Endothelial cell of umbilical vein (primary cell): Measurements from ENCODE around the gene RIMBP2. TPM values are rescaled to one million over a fixed set of nuclear protein-coding genes. Genes with fewer than 3 reads are reported as not detected.

Source experiments
- BruUV-seq: library from RNA; stranded (reverse); fragments of 400-500 nt; replicated peaks from 2 replicates; lab custom pipeline; 2021; lab: Mats Ljungman, UMichigan
- CTCF ChIA-PET: fragments of 300-600, 350-600 bp; sonication (Branson Sonifier 250); formaldehyde crosslinking; loops from one replicate; lab custom pipeline; 2021; ENCODE audit warnings: antibody characterized with exemption, inconsistent platforms; lab: Charles Lee
- POLR2A ChIA-PET: fragments of 300-600, 350-600 bp; sonication (Branson Sonifier 250); formaldehyde crosslinking; loops from one replicate; lab custom pipeline; 2021; ENCODE audit warnings: antibody characterized with exemption, inconsistent platforms; lab: Charles Lee
- DNase-seq: peaks from one replicate; pipeline ENCODE4 v3.0.0-alpha.2; 2011; ENCODE audit warnings: low read depth, low spot score
- FAIRE-seq: peaks from 2 replicates; lab custom pipeline; 2011; peaks lifted over from hg19 to GRCh38; lab: Jason Lieb, UNC
- H2AFZ ChIP-seq: 2 replicates; pipeline ENCODE4 v1.6.0; 2012; ENCODE audit warnings: low read depth, low read length, control low read depth, inconsistent platforms
- H3K27ac ChIP-seq: 2 replicates; pipeline ENCODE4 v1.5.1; 2011; ENCODE audit warnings: low read depth, mild to moderate bottlenecking, control low read depth, low read length, moderate library complexity; ENCODE audit not compliant: insufficient read depth
- H3K27me3 ChIP-seq, 2 experiments: 2 replicates each; pipeline versions ENCODE4 v1.6.0 to v1.6.1; 2011; ENCODE audit warnings: low read length in 2 of 2, mixed read lengths in 1 of 2; ENCODE audit not compliant: control insufficient read depth in 2 of 2, insufficient read depth in 2 of 2
- H3K36me3 ChIP-seq, 2 experiments: 2 replicates in 1 of 2; 3 replicates in 1 of 2; pipeline ENCODE4 v1.5.1; 2011; ENCODE audit warnings: low read length in 2 of 2, mild to moderate bottlenecking in 1 of 2, moderate library complexity in 1 of 2; ENCODE audit not compliant: control insufficient read depth in 2 of 2, insufficient read depth in 2 of 2; ENCODE audit errors: extremely low read depth in 1 of 2
- H3K4me1 ChIP-seq: 3 replicates; pipeline ENCODE4 v1.5.1; 2011; ENCODE audit warnings: mild to moderate bottlenecking, low read length; ENCODE audit not compliant: control insufficient read depth, insufficient read depth; ENCODE audit errors: extremely low read depth
- H3K4me2 ChIP-seq: 2 replicates; pipeline ENCODE4 v1.6.1; 2011; ENCODE audit warnings: low read length, control low read depth, mixed read lengths; ENCODE audit not compliant: insufficient read depth
- H3K4me3 ChIP-seq, 3 experiments: fragments of 200-600 bp in 1 of 3; sonication (generic), shearing (Covaris generic) in 1 of 3; replicated peaks in 1 of 3; 2 replicates each; pipeline ENCODE4 v1.5.1; 2011 to 2016; ENCODE audit warnings: control low read depth in 3 of 3, low read length in 3 of 3, mild to moderate bottlenecking in 2 of 3, inconsistent platforms in 1 of 3, low read depth in 1 of 3, moderate library complexity in 1 of 3; ENCODE audit not compliant: insufficient read depth in 1 of 3
- H3K79me2 ChIP-seq: 2 replicates; pipeline ENCODE4 v1.6.0; 2012; ENCODE audit warnings: low read length, inconsistent platforms; ENCODE audit not compliant: control insufficient read depth, insufficient read depth
- H3K9ac ChIP-seq: replicated peaks from 2 replicates; pipeline ENCODE3; 2011; ENCODE audit warnings: low read length, control low read depth; ENCODE audit not compliant: insufficient read depth; ENCODE audit errors: extremely low read depth
- H3K9me1 ChIP-seq: replicated peaks from 3 replicates; pipeline ENCODE4 v1.6.0; 2011; ENCODE audit warnings: mild to moderate bottlenecking, low read length; ENCODE audit not compliant: control insufficient read depth, insufficient read depth; ENCODE audit errors: extremely low read depth
- H3K9me3 ChIP-seq: replicated peaks from 2 replicates; pipeline ENCODE4 v1.5.1; 2012; ENCODE audit warnings: low read length, inconsistent platforms; ENCODE audit not compliant: control insufficient read depth, insufficient read depth
- H4K20me1 ChIP-seq: replicated peaks from 2 replicates; pipeline ENCODE3; 2011; ENCODE audit warnings: mild to moderate bottlenecking, low read length; ENCODE audit not compliant: control insufficient read depth, insufficient read depth; ENCODE audit errors: extremely low read depth
- CTCF ChIP-seq, 2 donors: IDR thresholded peaks; 1 replicate in 1 of 2; 2 replicates in 1 of 2; pipeline ENCODE4 v1.5.1; 2011; ENCODE audit warnings: low read length in 2 of 2, mild to moderate bottlenecking in 2 of 2, moderate library complexity in 2 of 2, control low read depth in 1 of 2, inconsistent platforms in 1 of 2, low read depth in 1 of 2; ENCODE audit not compliant: insufficient read depth in 1 of 2; ENCODE audit errors: extremely low read depth in 1 of 2
- EZH2 ChIP-seq: IDR thresholded peaks from 2 replicates; pipeline ENCODE4 v1.6.1; 2012; ENCODE audit warnings: borderline replicate concordance, low read depth, mild to moderate bottlenecking, moderate library complexity, low read length, inconsistent platforms; ENCODE audit not compliant: severe bottlenecking
- FOS ChIP-seq: IDR thresholded peaks from 2 replicates; pipeline ENCODE4 v1.6.1; 2011; ENCODE audit warnings: mild to moderate bottlenecking, low read length, moderate library complexity, borderline replicate concordance; ENCODE audit not compliant: insufficient read depth
- GATA2 ChIP-seq: IDR thresholded peaks from 2 replicates; pipeline ENCODE4 v1.7.0; 2011; ENCODE audit warnings: low read depth, mild to moderate bottlenecking, moderate library complexity, mixed read lengths, low read length; ENCODE audit not compliant: insufficient read length, insufficient read depth
- JUN ChIP-seq: IDR thresholded peaks from 2 replicates; pipeline ENCODE4 v1.6.1; 2011; ENCODE audit warnings: borderline replicate concordance, low read depth; ENCODE audit not compliant: insufficient read length, insufficient read depth
- MAX ChIP-seq: IDR thresholded peaks from 2 replicates; pipeline ENCODE4 v1.6.1; 2011; ENCODE audit not compliant: insufficient read depth, insufficient read length
- MYC ChIP-seq: IDR thresholded peaks from one replicate; pipeline ENCODE4 v1.6.1; 2011; ENCODE audit warnings: mild to moderate bottlenecking, low read depth, low read length
- POLR2A ChIP-seq: IDR thresholded peaks from 2 replicates; pipeline ENCODE4 v1.6.1; 2012; ENCODE audit warnings: low read depth, mild to moderate bottlenecking, control low read depth, low read length
- POLR2AphosphoS5 ChIP-seq: IDR thresholded peaks from 2 replicates; pipeline ENCODE4 v1.6.1; 2012; ENCODE audit warnings: low read depth, mild to moderate bottlenecking, control low read depth, low read length, moderate library complexity; ENCODE audit not compliant: insufficient read depth
- dilution Hi-C: fragments of 300-500 bp; cut with MboI; formaldehyde crosslinking; loops from one replicate; pipeline ENCODE4 v1.15.0; 2019; ENCODE audit warnings: low sequenced_read_pairs; ENCODE audit not compliant: extremely low pct_ligation_motif_present
- intact Hi-C: fragments of 100-400 bp; cut with micrococcal nuclease; formaldehyde crosslinking; loops from one replicate; pipeline ENCODE4 v1.10.0; 2022
- polyA plus RNA-seq, 4 experiments: library from polyadenylated mRNA; depleted of rRNA in 3 of 4; stranded (reverse) in 3 of 4; unstranded in 1 of 4; fragments of >200 nt; gene quantifications; 2 replicates each; pipeline versions ENCODE4 v1.2.1 to v1.2.3, GENCODE V29; 2011 to 2012; ENCODE audit warnings: missing spikeins in 1 of 4
- total RNA-seq: library from RNA; stranded (reverse); gene quantifications from 2 replicates; pipeline ENCODE4 v1.2.3, GENCODE V29; 2021

Gene RIMBP2
- total and polyA plus RNA-seq, 2 donors (not counting 3 experiments of a cell fraction or from before 2014, with no cell fraction given): 0.04 TPM; not detected in 1

- Histone ChIP-seq H3K79me2 (no peaks in the 10 kb centered on the region), H3K4me3 (no peak overlapping the region), H2AFZ (no peak overlapping the region), H3K9me1 (no peaks in the 10 kb centered on the region), H3K27ac (no peak overlapping the region), H4K20me1 (no peaks in the 10 kb centered on the region), H3K4me1 (no peaks in the 10 kb centered on the region), H3K4me2 (no peak overlapping the region), H3K9me3 (no peaks in the 10 kb centered on the region), H3K9ac (no peak overlapping the region), H3K36me3 (no peaks in the 10 kb centered on the region), H3K27me3 (no peaks in the 10 kb centered on the region)
- no peak for FAIRE-seq
- no peak for DNase-seq
- intact Hi-C loops (no loop called here), dilution Hi-C loops (no loop called here)
- POLR2A ChIA-PET: no interaction called here
- TF ChIP-seq MYC (no peak), MAX (no peak), POLR2A (no peak), FOS (no peak), CTCF (IDR thresholded peaks at IDR 0.05; ENCODE audit: extremely low read depth in 1 of 2, insufficient read depth in 1 of 2, low read depth in 1 of 2, low read length in 2 of 2) (no peak)
- CTCF ChIA-PET: no interaction called here
- no TSS peak for BruUV-seq
Observed at GRCh38 chr12:130366159-130366558, 349.9 kb downstream of the RIMBP2 start.

GRCh38 chr12:130364578-130364977 is 351.5 kb downstream of the RIMBP2 start:
- Histone ChIP-seq H3K36me3 (no peaks in the 10 kb centered on the region), H3K79me2 (no peaks in the 10 kb centered on the region), H4K20me1 (no peaks in the 10 kb centered on the region), H3K4me2 (no peak overlapping the region), H3K9me1 (no peaks in the 10 kb centered on the region), H2AFZ (no peak overlapping the region), H3K27me3 (no peaks in the 10 kb centered on the region), H3K27ac (no peak overlapping the region), H3K4me3 (no peak overlapping the region), H3K9me3 (peaks cover 1% of the 10 kb centered on the region), H3K4me1 (no peaks in the 10 kb centered on the region), H3K9ac (no peak overlapping the region)
- dilution Hi-C loops: no loop called here
- TF ChIP-seq CTCF (IDR thresholded peaks at IDR 0.05; ENCODE audit: extremely low read depth in 1 of 2, insufficient read depth in 1 of 2, low read depth in 1 of 2, low read length in 2 of 2) (no peak), POLR2A (no peak), EZH2 (no peak), MAX (no peak), JUN (no peak), MYC (no peak), FOS (no peak), GATA2 (no peak), POLR2AphosphoS5 (no peak)
- DNase-seq: no peak
- FAIRE-seq: no peak
- POLR2A ChIA-PET: no interaction called here
- no TSS peak for BruUV-seq
- intact Hi-C loops: no loop called here
- CTCF ChIA-PET: no interaction called here
